ENCODE results near the gene POLR2F. TPM values are rescaled to one million over a fixed set of nuclear protein-coding genes. Genes with fewer than 3 reads are reported as not detected.

Gene POLR2F
- total RNA-seq, 2 experiments from 2014 or later = 131 to 140 TPM

- Mint-ChIP-seq H3K27ac (no peak overlapping the region), H3K4me3 (no peak overlapping the region), H3K27me3 (no peaks in the 10 kb centered on the region), H3K36me3 (no peaks in the 10 kb centered on the region), H3K9me3 (no peaks in the 10 kb centered on the region), H3K4me1 (no peaks in the 10 kb centered on the region)
- DNase-seq = no peak
These were observed 63.0 kb downstream of the POLR2F start for GRCh38 chr22:38016182-38017151.

- no peaks in the 10 kb centered on the region for H3K4me1 Mint-ChIP-seq
- H3K27me3 Mint-ChIP-seq = no peaks in the 10 kb centered on the region
- no peak overlapping the region for H3K27ac Mint-ChIP-seq
- H3K9me3 Mint-ChIP-seq = no peaks in the 10 kb centered on the region
- no peaks in the 10 kb centered on the region for H3K36me3 Mint-ChIP-seq
- no peak overlapping the region for H3K4me3 Mint-ChIP-seq
- DNase-seq = no peak
These were observed 63.9 kb downstream of the POLR2F start for GRCh38 chr22:38017272-38017920.

GRCh38 chr22:38017939-38018885 lies 64.7 kb downstream of the POLR2F start:
- no peaks in the 10 kb centered on the region for H3K36me3 Mint-ChIP-seq
- no peak overlapping the region for H3K4me3 Mint-ChIP-seq
- H3K4me1 Mint-ChIP-seq = no peaks in the 10 kb centered on the region
- DNase-seq = no peak
- H3K27ac Mint-ChIP-seq = no peak overlapping the region
- H3K9me3 Mint-ChIP-seq = no peaks in the 10 kb centered on the region
- H3K27me3 Mint-ChIP-seq = no peaks in the 10 kb centered on the region

Other genes starting within 250 kb of the POLR2F start
- gene GCAT, start 145.8 kb upstream of the POLR2F start, total RNA-seq = 10 to 100 TPM; 11.6 to 12.9 TPM
- gene GALR3, start 130.3 kb upstream of the POLR2F start, total RNA-seq = not detected
- 10 to 100 TPM; 20.2 to 21.9 TPM for gene ANKRD54, start 109.4 kb upstream of the POLR2F start, total RNA-seq
- 100 to 1,000 TPM; 656 to 671 TPM for gene EIF3L, start 104.3 kb upstream of the POLR2F start, total RNA-seq
- 10 to 100 TPM; 14.2 to 16.6 TPM for gene MICALL1, start 47.4 kb upstream of the POLR2F start, total RNA-seq
- gene C22orf23, start 98 bp upstream of the POLR2F start, total RNA-seq = under 1 TPM; 0.40 to 0.41 TPM
- gene SOX10, start 30.9 kb downstream of the POLR2F start, total RNA-seq = not detected
- 10 to 100 TPM; 19.3 TPM for gene PICK1, start 103.7 kb downstream of the POLR2F start, total RNA-seq
- gene SLC16A8, start 130.5 kb downstream of the POLR2F start, total RNA-seq = not detected
- gene BAIAP2L2, start 157.0 kb downstream of the POLR2F start, total RNA-seq = under 1 TPM; 0.20 to 0.39 TPM
- 10 to 100 TPM; 31.5 to 32.2 TPM for gene PLA2G6, start 228.1 kb downstream of the POLR2F start, total RNA-seq
- gene MAFF, start 248.3 kb downstream of the POLR2F start, total RNA-seq = 1 to 10 TPM; 8.5 to 8.6 TPM

All from activated naive CD8-positive, alpha-beta T cell treated with anti-CD3 and anti-CD28 coated beads for 36 hours (primary cell).